Ishikawa (cell line): ENCODE measurements around the gene TMEM266.

Source experiments
- CEBPB ChIP-seq: IDR thresholded peaks from 2 replicates; pipeline ENCODE4 v1.6.1; 2012
- CREB1 ChIP-seq: IDR thresholded peaks from 2 replicates; pipeline ENCODE4 v1.6.1; 2012; ENCODE audit warnings: low read depth
- EGR1 ChIP-seq: IDR thresholded peaks from 2 replicates; pipeline ENCODE4 v1.6.1; 2012
- EP300 ChIP-seq: IDR thresholded peaks from 2 replicates; pipeline ENCODE4 v1.6.1; 2012; ENCODE audit warnings: borderline replicate concordance
- FOXM1 ChIP-seq: IDR thresholded peaks from 2 replicates; pipeline ENCODE4 v1.6.1; 2012; ENCODE audit warnings: low read depth, borderline replicate concordance
- MAX ChIP-seq: IDR thresholded peaks from 2 replicates; pipeline ENCODE4 v1.6.1; 2012
- NFIC ChIP-seq: IDR thresholded peaks from 2 replicates; pipeline ENCODE4 v1.6.1; 2012
- RAD21 ChIP-seq: IDR thresholded peaks from 2 replicates; pipeline ENCODE4 v1.6.1; 2012; ENCODE audit warnings: low read depth
- REST ChIP-seq: IDR thresholded peaks from 2 replicates; pipeline ENCODE4 v1.6.1; 2012; ENCODE audit warnings: low read depth, mild to moderate bottlenecking
- TAF1 ChIP-seq: IDR thresholded peaks from 2 replicates; pipeline ENCODE4 v1.6.1; 2012; ENCODE audit warnings: low read depth, mild to moderate bottlenecking
- TCF12 ChIP-seq: IDR thresholded peaks from 2 replicates; pipeline ENCODE4 v1.6.1; 2012; ENCODE audit warnings: low read depth
- TEAD4 ChIP-seq: IDR thresholded peaks from 2 replicates; pipeline ENCODE4 v1.6.1; 2012
- USF1 ChIP-seq: IDR thresholded peaks from 2 replicates; pipeline ENCODE4 v1.6.1; 2012
- YY1 ChIP-seq: IDR thresholded peaks from 2 replicates; pipeline ENCODE4 v1.6.1; 2012; ENCODE audit warnings: low read depth
- ZBTB7A ChIP-seq: IDR thresholded peaks from 2 replicates; pipeline ENCODE4 v1.6.1; 2012; ENCODE audit warnings: low read depth

TMEM266 gene

GRCh38 chr15:76127880-76128279, 68.1 kb downstream of the TMEM266 start:
- TF ChIP-seq CEBPB (no peak), FOXM1 (no peak), TAF1 (no peak), EP300 (no peak), EGR1 (no peak), TCF12 (no peak), NFIC (no peak), USF1 (no peak), YY1 (no peak), REST (no peak), ZBTB7A (no peak)

- TF ChIP-seq RAD21 (no peak), MAX (no peak), YY1 (no peak), TEAD4 (no peak), EP300 (no peak), CREB1 (no peak), CEBPB (no peak), FOXM1 (no peak), TAF1 (no peak)
Observed at GRCh38 chr15:76134537-76134936, 74.8 kb downstream of the TMEM266 start.

GRCh38 chr15:76135516-76135915, 75.7 kb downstream of the TMEM266 start:
- TF ChIP-seq TEAD4, result no peak
- no peak for TF ChIP-seq REST
- TF ChIP-seq ZBTB7A, result no peak
- TF ChIP-seq TCF12, result no peak
- no peak for TF ChIP-seq RAD21
- TF ChIP-seq MAX, result no peak
- TF ChIP-seq EGR1, result no peak
- no peak for TF ChIP-seq FOXM1
- no peak for TF ChIP-seq USF1
- TF ChIP-seq TAF1, result no peak
- no peak for TF ChIP-seq NFIC
- no peak for TF ChIP-seq CEBPB
- TF ChIP-seq EP300, result no peak
- no peak for TF ChIP-seq YY1
- TF ChIP-seq CREB1, result no peak

GRCh38 chr15:76138436-76138835, 78.7 kb downstream of the TMEM266 start:
- TF ChIP-seq YY1, result no peak

GRCh38 chr15:76139368-76140073, 79.7 kb downstream of the TMEM266 start:
- no peak for TF ChIP-seq NFIC
- no peak for TF ChIP-seq EGR1
- no peak for TF ChIP-seq CEBPB
- no peak for TF ChIP-seq FOXM1
- no peak for TF ChIP-seq YY1
- TF ChIP-seq RAD21, result peak; percentile 94

GRCh38 chr15:76140074-76140464, 80.3 kb downstream of the TMEM266 start:
- TF ChIP-seq NFIC (no peak), TCF12 (no peak), MAX (no peak), ZBTB7A (no peak), RAD21 (no peak), FOXM1 (no peak), CREB1 (no peak), EGR1 (no peak), REST (no peak), USF1 (no peak), YY1 (no peak), TAF1 (no peak)
